GM18861 (cell line): ENCODE measurements around the gene FNDC10.

Experiments used
- ATAC-seq: cut with Tn5 transposase; IDR thresholded peaks from one replicate; pipeline ENCODE4 v1.9.1; 2021; ENCODE audit not compliant: unreplicated experiment

Gene FNDC10

GRCh38 chr1:1550087-1550486, 49.8 kb downstream of the FNDC10 start:
- ATAC-seq, result no peak

DNA sequence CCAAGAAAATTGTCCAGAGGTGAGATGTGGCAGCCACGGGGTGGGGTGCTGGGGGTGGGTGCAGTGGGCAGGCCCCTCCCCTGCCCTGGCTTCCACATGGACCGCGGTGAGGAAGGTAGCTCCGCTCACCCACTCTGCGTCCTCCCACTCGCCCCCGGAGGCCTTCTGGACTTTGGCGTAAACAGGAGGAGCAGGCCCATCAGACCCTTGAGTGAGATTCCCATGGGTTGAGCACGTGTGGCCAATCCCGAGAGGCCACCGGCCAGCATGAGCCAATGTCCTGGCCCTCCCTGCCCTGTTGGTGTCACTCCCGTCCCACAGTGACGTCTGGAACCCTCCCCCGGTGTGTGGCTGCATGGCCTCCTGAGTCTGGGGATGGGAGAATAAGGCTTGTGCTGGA, 51.3 kb downstream of the FNDC10 start:
- ATAC-seq, result no peak
